Measurements from ENCODE around the gene HARS1. TPM values are rescaled to one million over a fixed set of nuclear protein-coding genes. Genes with fewer than 3 reads are reported as not detected.
"Not testable (repeated sequence)": the region's sequence is repeated elsewhere in the genome, so short reads cannot be mapped to it uniquely, and the experiment has no call there.

HARS1 gene
- total RNA-seq, 1 donor from 2014 or later = 75.0 TPM

DNA sequence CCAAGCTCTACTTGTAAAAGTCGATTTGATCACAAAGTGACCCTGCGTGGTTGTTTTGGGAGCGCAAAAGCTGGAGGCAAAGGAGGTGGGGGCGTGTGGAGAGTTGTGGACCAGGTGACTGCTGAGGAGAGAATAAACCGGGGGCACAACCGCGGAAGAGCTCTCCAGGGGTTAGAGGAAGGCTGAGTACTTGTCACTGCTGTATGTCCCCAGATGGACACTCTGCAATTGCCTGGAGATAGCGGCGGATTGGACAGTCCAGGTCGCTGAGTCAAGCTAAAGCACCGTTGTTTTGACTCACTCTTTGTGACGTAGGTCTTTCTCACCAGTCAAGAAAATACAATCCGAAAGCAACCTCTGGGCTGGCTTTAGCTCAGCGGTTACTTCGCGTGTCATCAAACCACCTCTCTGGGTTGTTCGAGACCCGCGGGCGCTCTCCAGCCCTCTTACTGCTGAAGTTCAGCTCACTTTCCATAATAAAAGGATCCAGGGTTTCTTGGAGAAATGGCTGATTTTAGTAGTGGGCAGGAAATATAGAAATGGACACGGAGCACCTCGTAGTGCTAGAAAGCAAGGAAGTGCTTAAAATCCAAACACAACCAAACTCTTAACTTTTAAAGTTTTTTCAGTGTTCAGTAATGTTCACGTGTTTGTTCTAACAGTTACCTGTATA lies 34.8 kb upstream of the HARS1 start:
- Mint-ChIP-seq H3K27ac (ENCODE audit: unreplicated experiment) (peak overlapping the region; percentile 76), H3K27me3 (ENCODE audit: unreplicated experiment) (peaks cover 5% of the 10 kb centered on the region), H3K9me3 (ENCODE audit: unreplicated experiment) (no peaks in the 10 kb centered on the region), H3K36me3 (ENCODE audit: low read depth, unreplicated experiment) (no peaks in the 10 kb centered on the region), H3K4me3 (ENCODE audit: unreplicated experiment) (peak overlapping the region; percentile 88), H3K4me1 (ENCODE audit: unreplicated experiment) (peaks cover 3% of the 10 kb centered on the region)
- TF ChIP-seq, protein P1, sequence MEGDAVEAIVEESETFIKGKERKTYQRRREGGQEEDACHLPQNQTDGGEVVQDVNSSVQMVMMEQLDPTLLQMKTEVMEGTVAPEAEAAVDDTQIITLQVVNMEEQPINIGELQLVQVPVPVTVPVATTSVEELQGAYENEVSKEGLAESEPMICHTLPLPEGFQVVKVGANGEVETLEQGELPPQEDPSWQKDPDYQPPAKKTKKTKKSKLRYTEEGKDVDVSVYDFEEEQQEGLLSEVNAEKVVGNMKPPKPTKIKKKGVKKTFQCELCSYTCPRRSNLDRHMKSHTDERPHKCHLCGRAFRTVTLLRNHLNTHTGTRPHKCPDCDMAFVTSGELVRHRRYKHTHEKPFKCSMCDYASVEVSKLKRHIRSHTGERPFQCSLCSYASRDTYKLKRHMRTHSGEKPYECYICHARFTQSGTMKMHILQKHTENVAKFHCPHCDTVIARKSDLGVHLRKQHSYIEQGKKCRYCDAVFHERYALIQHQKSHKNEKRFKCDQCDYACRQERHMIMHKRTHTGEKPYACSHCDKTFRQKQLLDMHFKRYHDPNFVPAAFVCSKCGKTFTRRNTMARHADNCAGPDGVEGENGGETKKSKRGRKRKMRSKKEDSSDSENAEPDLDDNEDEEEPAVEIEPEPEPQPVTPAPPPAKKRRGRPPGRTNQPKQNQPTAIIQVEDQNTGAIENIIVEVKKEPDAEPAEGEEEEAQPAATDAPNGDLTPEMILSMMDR (IDR thresholded peaks at IDR 0.05; ENCODE audit: unreplicated experiment) = no peak
- peak; percentile 62 for DNase-seq (ENCODE audit: low spot score)

DNA sequence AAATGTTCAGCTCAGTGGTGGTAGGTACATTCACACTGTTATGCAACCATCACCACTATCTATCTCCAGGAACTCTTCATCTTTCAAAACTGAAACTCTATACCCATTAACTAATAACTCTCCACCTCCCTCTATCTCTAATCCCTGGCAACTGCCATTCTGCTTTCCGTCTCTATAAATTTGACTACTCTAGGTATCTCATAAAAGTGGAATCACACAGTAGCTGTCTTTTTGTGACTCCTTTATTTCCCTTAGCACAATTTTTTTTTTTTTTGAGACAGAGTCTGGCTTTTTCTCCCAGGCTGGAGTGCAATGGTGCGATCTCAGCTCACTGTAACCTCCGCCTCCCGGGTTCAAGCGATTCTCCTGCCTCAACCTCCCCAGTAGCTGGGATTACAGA lies 30.2 kb upstream of the HARS1 start:
- H3K36me3 Mint-ChIP-seq (ENCODE audit: low read depth, unreplicated experiment); DNase-seq (ENCODE audit: low spot score); H3K27ac Mint-ChIP-seq (ENCODE audit: unreplicated experiment); H3K27me3 Mint-ChIP-seq (ENCODE audit: unreplicated experiment); H3K9me3 Mint-ChIP-seq (ENCODE audit: unreplicated experiment); H3K4me1 Mint-ChIP-seq (ENCODE audit: unreplicated experiment); H3K4me3 Mint-ChIP-seq (ENCODE audit: unreplicated experiment): not testable (repeated sequence)

DNA sequence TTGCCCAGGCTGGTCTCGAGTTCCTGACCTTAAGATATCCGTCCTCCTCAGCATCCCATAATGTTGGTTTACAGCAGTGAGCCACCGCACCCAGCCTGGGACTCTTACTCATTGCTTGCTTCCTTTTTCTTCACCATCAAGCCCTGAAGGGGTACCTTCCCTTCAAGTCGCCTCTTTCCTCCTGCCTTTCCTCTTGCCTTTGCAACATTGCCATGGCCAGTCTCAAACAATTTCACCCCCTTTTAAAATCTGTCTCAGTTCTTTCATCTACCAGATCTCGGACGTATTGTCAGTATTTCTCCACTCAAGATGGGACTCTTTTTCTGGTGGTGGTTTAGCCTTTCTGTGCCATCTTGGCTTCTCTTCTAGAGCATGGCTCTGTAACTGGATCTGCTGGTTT lies 29.6 kb upstream of the HARS1 start:
- not testable (repeated sequence) for H3K27ac Mint-ChIP-seq (ENCODE audit: unreplicated experiment); H3K4me1 Mint-ChIP-seq (ENCODE audit: unreplicated experiment); H3K27me3 Mint-ChIP-seq (ENCODE audit: unreplicated experiment); H3K36me3 Mint-ChIP-seq (ENCODE audit: low read depth, unreplicated experiment); H3K4me3 Mint-ChIP-seq (ENCODE audit: unreplicated experiment); DNase-seq (ENCODE audit: low spot score); H3K9me3 Mint-ChIP-seq (ENCODE audit: unreplicated experiment)

DNA sequence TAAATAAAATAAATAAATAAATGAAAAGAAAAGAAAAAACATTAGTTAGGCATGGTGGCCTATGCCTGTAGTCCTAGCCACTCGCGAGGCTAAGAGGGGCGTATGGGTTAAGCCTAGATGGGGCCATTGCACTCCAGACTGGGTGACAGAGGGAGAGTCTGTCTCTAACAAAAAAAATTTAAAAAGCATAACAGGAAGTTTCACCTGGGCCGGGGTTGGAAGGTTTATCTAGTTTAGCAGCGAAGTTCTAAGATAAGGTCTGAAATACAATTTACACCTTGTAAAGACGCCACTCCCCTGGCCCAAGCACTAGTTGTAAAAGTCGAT lies 27.1 kb upstream of the HARS1 start:
- no peak for DNase-seq (ENCODE audit: low spot score)
- no peak overlapping the region for H3K4me3 Mint-ChIP-seq (ENCODE audit: unreplicated experiment)
- no peaks in the 10 kb centered on the region for H3K4me1 Mint-ChIP-seq (ENCODE audit: unreplicated experiment)
- no peak overlapping the region for H3K27ac Mint-ChIP-seq (ENCODE audit: unreplicated experiment)
- TF ChIP-seq, protein P1 (IDR thresholded peaks at IDR 0.05; ENCODE audit: unreplicated experiment) = no peak
- no peaks in the 10 kb centered on the region for H3K36me3 Mint-ChIP-seq (ENCODE audit: low read depth, unreplicated experiment)
- H3K9me3 Mint-ChIP-seq (ENCODE audit: unreplicated experiment) = no peaks in the 10 kb centered on the region
- H3K27me3 Mint-ChIP-seq (ENCODE audit: unreplicated experiment) = peaks cover 2% of the 10 kb centered on the region

DNA sequence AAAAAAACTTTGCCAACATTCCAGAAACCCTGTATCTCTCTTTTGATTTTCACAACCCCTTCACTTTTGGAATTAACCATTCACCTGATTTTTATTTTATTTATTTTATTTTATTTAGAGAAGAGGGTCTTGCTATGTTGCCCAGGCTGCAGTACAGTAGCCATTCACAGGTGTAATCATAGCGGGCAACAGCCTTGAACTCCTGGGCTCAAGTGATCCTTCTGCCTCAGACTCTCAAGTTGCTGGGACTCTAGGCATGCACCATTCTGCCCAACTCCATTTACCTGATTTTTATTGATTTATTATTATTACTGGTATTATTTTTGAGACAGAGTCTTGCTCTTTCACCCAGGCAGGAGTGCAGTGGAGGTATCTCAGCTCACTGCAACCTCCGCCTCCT lies 25.1 kb upstream of the HARS1 start:
- not testable (repeated sequence) for H3K27ac Mint-ChIP-seq (ENCODE audit: unreplicated experiment); H3K4me3 Mint-ChIP-seq (ENCODE audit: unreplicated experiment); H3K4me1 Mint-ChIP-seq (ENCODE audit: unreplicated experiment); H3K27me3 Mint-ChIP-seq (ENCODE audit: unreplicated experiment); H3K9me3 Mint-ChIP-seq (ENCODE audit: unreplicated experiment); DNase-seq (ENCODE audit: low spot score); H3K36me3 Mint-ChIP-seq (ENCODE audit: low read depth, unreplicated experiment)

DNA sequence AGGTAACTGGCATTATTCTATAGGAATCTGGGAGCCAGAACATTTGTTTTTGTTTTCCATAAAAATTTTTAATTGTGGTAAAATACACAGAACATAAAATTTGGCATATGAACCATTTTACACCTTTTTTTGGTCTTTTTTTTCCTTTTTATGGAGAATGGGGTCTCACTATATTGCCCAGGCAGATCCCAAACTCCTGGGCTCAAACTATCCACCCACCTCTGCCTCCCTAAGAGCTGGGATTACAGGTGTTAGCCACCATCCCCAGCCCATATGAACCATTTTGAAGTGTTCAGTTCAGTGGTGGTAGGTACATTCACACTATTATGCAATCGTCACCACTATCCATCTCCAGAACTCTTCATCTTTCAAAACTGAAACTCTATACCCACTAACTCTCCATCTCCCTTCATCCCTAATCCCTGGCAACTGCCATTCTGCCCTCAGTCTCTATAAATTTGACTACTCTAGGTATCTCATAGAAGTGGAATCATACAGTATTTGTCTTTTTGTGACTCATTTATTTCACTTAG lies 22.5 kb upstream of the HARS1 start:
- Mint-ChIP-seq H3K4me3 (ENCODE audit: unreplicated experiment) (no peak overlapping the region), H3K27me3 (ENCODE audit: unreplicated experiment) (peaks cover 12% of the 10 kb centered on the region), H3K4me1 (ENCODE audit: unreplicated experiment) (peaks cover 6% of the 10 kb centered on the region)

More for the DNA sequence above, 22.5 kb upstream of the HARS1 start:
- Mint-ChIP-seq H3K9me3 (ENCODE audit: unreplicated experiment) (no peaks in the 10 kb centered on the region), H3K36me3 (ENCODE audit: low read depth, unreplicated experiment) (peaks cover 5% of the 10 kb centered on the region), H3K27ac (ENCODE audit: unreplicated experiment) (no peak overlapping the region)
- TF ChIP-seq, protein P1 (IDR thresholded peaks at IDR 0.05; ENCODE audit: unreplicated experiment) = no peak
- DNase-seq (ENCODE audit: low spot score) = no peak
